ENCODE data around the gene RAVER1. TPM values are rescaled to one million over a fixed set of nuclear protein-coding genes. Genes with fewer than 3 reads are reported as not detected.

The RAVER1 gene
- total RNA-seq, 4 donors from 2014 or later: 22.2 to 34.2 (median 24.3) TPM

- no peak for TF ChIP-seq CTCF (IDR thresholded peaks at IDR 0.05)
- TF ChIP-seq POLR2A (IDR thresholded peaks at IDR 0.05): no peak
- no peak for TF ChIP-seq EP300 (IDR thresholded peaks at IDR 0.05)
- no peak for DNase-seq (ENCODE audit: low spot score in 2 of 2)
- H3K4me1 ChIP-seq: peaks cover 0 to 81% (median 51%) of the 10 kb centered on the region in 4 donors
- peak within 1 kb of the TSS in 3 of 4 donors; percentile 19 to 43 (median 31) for H3K4me3 ChIP-seq
- H3K27ac ChIP-seq: no peak within 1 kb of the TSS
- WGBS, 2 donors: 1 to 3% methylated on average over 10 to 12 of the region's 45 CpGs
- peaks cover 3 to 83% of the 10 kb centered on the region in 2 donors for H3K27me3 ChIP-seq
- H3K36me3 ChIP-seq: peaks cover 0 to 11% (median 0%) of the 10 kb centered on the region in 3 donors
- H3K9me3 ChIP-seq: no peaks in the 10 kb centered on the region
Measured at GRCh38 chr19:10289836-10290356, 43.4 kb downstream of the RAVER1 start, which contains the start of gene ICAM5. Gene ICAM5 (plus strand): TSS chr19:10289952. CDS start chr19:10290044, 92 bp downstream.

DNA sequence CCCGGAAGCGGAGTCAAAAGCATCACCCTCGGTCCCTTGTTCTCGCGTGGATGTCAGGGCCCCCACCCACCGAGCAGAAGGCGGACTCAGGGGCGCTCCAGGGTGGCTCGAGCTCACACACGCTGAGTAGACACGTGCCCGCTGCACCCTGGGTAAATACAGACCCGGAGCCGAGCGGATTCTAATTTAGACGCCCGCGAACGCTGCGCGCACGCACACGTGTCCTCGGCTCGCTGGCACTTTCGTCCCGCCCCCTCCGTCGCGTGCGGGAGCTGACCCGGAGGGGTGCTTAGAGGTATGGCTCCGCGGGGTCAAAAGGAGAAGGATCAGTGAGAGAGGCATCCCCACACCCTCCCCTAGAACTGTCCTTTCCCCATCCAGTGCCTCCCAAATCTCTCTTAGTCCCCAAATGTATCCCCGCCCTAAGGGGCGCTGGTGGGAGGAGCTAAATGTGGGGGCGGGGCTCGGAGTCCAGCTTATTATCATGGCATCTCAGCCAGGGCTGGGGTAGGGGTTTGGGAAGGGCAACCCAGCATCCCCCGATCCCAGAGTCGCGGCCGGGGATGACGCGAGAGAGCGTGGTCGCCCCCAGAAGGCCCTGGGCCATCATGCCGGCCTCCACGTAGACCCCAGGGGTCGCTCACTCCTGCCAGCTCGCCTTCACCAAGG, 44.0 kb downstream of the RAVER1 start:
- H3K4me3 ChIP-seq: peak overlapping the region in 2 of 4 donors; percentile 16 to 30
- H3K27ac ChIP-seq: no peak overlapping the region
- peaks cover 3 to 77% of the 10 kb centered on the region in 2 donors for H3K27me3 ChIP-seq
- H3K36me3 ChIP-seq: peaks cover 0 to 17% (median 1%) of the 10 kb centered on the region in 3 donors
- peaks cover 0 to 76% (median 51%) of the 10 kb centered on the region in 4 donors for H3K4me1 ChIP-seq
- TF ChIP-seq EP300 (IDR thresholded peaks at IDR 0.05) (no peak), CTCF (IDR thresholded peaks at IDR 0.05) (no peak), POLR2A (IDR thresholded peaks at IDR 0.05) (no peak)
- DNase-seq (ENCODE audit: low spot score in 2 of 2): no peak
- H3K9me3 ChIP-seq: no peaks in the 10 kb centered on the region
- 1 to 2% methylated on average over 26 to 44 of the region's 50 CpGs for WGBS, 2 donors

GRCh38 chr19:10288662-10289166, 44.6 kb downstream of the RAVER1 start:
- Histone ChIP-seq H3K27me3 (peaks cover 3 to 71% of the 10 kb centered on the region in 2 donors), H3K4me3 (peak overlapping the region in 1 of 4 donors; percentile 30), H3K36me3 (peaks cover 0 to 23% (median 4%) of the 10 kb centered on the region in 3 donors), H3K4me1 (peaks cover 0 to 74% (median 51%) of the 10 kb centered on the region in 4 donors), H3K27ac (no peak overlapping the region), H3K9me3 (no peaks in the 10 kb centered on the region)
- TF ChIP-seq POLR2A (IDR thresholded peaks at IDR 0.05) (no peak), CTCF (IDR thresholded peaks at IDR 0.05) (no peak), EP300 (IDR thresholded peaks at IDR 0.05) (no peak)
- 3% methylated on average over 17 to 23 of the region's 23 CpGs for WGBS, 2 donors
- DNase-seq (ENCODE audit: low spot score in 2 of 2): no peak

GRCh38 chr19:10286803-10287737, 46.3 kb downstream of the RAVER1 start, which contains the start of gene ICAM4:
Gene ICAM4 (plus strand): TSS chr19:10286955. CDS start chr19:10287013, 58 bp downstream.
- peaks cover 0 to 38% (median 4%) of the 10 kb centered on the region in 3 donors for H3K36me3 ChIP-seq
- peak within 1 kb of the TSS in 2 of 4 donors; percentile 15 to 18 for H3K4me3 ChIP-seq
- peaks cover 0 to 55% of the 10 kb centered on the region in 2 donors for H3K27me3 ChIP-seq
- DNase-seq (ENCODE audit: low spot score in 2 of 2): no peak
- WGBS, 2 donors: 2 to 3% methylated on average over 34 to 47 of the region's 59 CpGs
- peaks cover 0 to 57% (median 45%) of the 10 kb centered on the region in 4 donors for H3K4me1 ChIP-seq
- TF ChIP-seq CTCF (IDR thresholded peaks at IDR 0.05): no peak
- TF ChIP-seq POLR2A (IDR thresholded peaks at IDR 0.05): no peak
- TF ChIP-seq EP300 (IDR thresholded peaks at IDR 0.05): no peak
- H3K27ac ChIP-seq: no peak within 1 kb of the TSS
- no peaks in the 10 kb centered on the region for H3K9me3 ChIP-seq

All from tibial nerve (tissue), 4 donors.